TTC549 (cell line): Measurements from ENCODE around the gene ZFP37.
"Not testable (repeated sequence)": the region's sequence is repeated elsewhere in the genome, so short reads cannot be mapped to it uniquely, and the experiment has no call there.

Experiments
- FAIRE-seq: peaks from 2 replicates; lab custom pipeline; 2012; peaks lifted over from hg19 to GRCh38; lab: Jason Lieb, UNC

ZFP37 gene

DNA sequence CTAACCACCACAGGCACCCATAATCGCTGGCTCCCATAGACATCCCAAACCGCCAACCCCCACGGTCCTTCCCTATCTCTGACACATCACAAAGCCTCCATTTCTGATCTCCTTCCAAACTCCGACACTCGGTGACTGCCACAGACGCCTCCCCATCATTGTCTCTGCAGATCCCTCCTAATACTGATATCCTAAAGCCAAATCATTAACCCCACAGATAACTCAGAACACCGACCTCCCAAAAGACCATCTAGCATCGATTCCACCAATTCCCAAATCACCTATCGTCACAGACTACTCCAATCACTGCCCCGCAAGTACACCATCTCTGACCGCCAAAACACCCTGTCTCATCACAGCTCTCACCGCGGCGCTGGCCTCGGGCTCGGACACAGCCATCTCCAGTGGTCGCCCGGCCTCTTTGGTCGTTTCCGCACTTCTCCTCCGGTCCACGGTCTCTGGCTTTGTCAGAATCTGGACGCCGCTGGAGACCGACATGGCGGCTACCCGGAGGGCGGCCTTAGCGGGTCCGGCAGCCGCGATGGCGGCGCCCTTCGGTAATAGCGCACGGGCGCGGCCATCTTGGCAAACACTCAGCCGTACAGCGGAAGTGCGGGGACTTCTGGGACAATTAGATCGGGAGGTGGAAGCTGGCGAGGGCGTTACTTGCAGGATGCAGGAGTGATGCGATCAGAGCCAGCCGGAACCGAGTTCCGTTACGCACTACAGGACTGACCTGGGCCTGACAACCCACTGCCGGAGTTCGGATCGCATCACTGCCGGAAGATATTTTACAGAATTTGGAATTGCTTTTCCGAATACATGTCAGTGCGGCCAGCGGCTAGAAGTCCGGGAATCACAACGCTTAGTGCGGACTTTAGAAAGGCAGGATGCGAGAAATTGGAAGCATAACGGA is at the start of gene ZFP37:
Gene ZFP37 (minus strand): TSS at position 534 of the 916 bp plus-strand sequence. CDS start 36 bp downstream, at position 498.
- FAIRE-seq, result peak; percentile 57

DNA sequence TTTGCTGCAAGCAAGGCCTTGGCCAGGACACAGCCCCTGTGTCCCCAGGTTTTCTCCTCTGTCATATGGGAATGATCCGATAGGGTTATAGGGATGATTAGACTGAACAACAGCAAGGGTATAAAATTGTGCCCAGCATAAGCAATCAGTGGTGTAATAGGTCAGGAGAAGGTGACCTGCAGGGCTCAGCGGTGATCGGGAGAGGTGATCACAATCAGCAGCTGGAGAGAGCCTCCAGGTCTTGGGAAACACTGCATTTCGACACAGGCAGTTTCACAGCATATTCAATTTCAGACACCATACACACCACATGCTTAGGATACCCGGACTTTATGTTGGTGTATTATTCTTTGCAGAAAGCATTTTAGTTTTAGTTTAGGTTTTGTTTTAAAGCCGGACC is 48.8 kb upstream of the ZFP37 start:
- FAIRE-seq, result not testable (repeated sequence)

DNA sequence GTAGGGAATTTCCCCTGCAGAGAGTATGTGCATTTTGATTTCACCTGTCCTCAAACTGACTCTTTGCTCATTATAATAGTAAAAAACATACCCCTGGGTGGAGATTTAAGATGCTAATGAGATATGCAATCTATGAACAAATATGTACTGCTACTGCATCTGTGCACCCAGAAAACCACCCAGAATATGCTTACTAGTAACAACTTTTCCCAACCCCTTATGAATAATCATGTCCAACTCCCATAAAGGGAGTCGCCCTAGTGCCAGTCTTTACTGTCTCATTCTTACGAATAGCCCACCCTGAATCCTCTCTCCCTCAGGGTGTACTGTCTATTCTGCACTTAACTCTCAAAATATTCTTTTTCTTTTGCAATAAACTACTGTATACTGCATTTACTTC is 39.0 kb upstream of the ZFP37 start:
- FAIRE-seq, result no peak

- FAIRE-seq, result not testable (repeated sequence)
Observed at GRCh38 chr9:113089924-113090323, 33.4 kb upstream of the ZFP37 start.

DNA sequence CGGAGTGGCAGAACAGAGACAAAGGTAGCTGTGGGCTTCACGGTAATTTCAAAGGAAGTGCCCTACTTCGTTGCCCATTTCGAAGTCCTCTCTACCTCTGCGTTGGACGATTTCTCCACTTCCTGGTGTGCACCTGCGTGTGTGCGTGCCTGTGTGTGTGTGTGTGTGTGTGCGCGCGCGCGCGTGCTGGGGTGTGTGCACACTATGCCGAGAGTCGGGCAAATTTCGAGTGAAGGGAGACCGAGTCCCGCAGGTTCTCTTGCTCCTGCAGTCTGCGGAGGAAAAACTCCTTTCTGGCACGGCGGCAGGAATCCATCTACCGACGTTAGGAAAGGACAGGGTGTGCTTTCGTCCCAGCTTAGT is 32.6 kb upstream of the ZFP37 start:
- FAIRE-seq, result not testable (repeated sequence)

DNA sequence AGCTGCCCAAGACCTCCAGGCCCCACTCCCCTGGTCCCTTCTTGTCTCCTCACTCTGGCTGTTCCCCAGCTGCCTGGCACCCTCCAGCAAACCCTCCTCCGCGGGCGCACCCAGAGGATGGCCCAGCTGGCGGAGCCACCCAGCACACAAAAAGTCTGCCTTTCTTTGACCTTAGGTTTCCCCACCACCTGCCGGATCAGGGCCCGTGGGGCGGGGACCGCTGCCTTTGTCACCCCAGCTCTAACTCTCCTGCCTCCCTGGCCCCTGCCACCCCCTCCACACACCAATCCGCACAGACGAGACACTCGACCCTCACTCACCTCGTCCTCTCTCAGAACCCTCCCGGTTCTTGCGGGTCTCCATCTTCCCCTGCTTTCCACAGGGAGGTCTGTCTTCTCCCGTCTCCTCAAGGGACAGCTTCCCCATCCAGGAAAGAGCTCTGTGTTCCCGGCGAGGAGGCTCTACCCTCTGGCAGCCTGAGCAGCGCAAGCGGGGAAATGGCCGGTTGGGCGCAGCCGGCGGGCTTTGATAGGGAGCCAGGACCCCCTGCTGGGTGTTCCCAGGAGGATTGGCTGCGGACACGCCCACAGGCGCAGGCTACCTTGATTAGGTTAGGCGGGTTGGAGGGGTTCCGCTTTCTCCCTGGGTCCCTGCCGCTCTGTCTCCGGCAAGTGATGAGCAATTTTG is 32.1 kb upstream of the ZFP37 start:
- FAIRE-seq, result not testable (repeated sequence)

DNA sequence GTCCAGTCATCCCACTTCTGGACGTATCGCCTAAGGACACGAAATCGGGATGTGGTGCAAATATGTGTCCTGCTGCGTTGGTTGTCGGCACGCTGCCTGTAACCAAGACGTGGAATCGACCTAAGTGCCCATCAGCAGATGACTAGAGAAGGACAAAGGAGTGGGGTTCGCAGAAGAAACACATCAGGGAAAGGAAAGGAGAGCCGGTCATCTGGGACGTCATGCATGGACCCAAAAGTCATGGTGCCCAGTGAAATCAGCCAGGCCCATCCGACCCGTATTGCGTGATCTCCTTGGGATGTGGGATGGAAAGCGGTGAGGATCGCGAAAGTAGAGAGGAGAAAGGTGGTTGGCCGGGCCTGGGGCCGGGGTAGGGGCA is 6.4 kb upstream of the ZFP37 start:
- FAIRE-seq, result not testable (repeated sequence)

GRCh38 chr9:113062256-113062931 is 5.9 kb upstream of the ZFP37 start:
- not testable (repeated sequence) for FAIRE-seq

GRCh38 chr9:113061072-113061850 is 4.7 kb upstream of the ZFP37 start:
- not testable (repeated sequence) for FAIRE-seq

- not testable (repeated sequence) for FAIRE-seq
Observed at GRCh38 chr9:113059581-113060284, 3.2 kb upstream of the ZFP37 start.

DNA sequence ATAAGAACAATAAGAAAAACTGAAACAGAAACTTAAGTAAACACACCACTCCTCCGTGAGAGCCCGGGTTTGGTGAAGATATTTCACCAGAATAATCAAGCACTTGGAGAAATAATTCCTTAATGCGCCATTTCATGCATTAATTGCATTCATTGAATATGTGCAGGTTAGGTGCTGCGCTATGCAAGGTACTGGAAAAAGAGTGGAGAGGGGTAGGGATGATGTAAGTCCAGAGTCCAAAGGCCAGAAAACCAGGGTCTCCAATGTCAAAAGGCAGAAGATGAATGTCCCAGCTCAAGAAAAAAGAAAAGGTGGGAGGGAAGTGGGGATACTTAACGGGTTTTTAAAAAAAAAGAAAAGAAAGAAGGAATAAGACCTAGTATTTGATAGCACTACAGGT is 669 bp upstream of the ZFP37 start:
- FAIRE-seq, result no peak

- no peak for FAIRE-seq
Observed at GRCh38 chr9:113042884-113043657, 13.5 kb downstream of the ZFP37 start.

GRCh38 chr9:113026200-113026599 is 30.3 kb downstream of the ZFP37 start:
- FAIRE-seq, result no peak

DNA sequence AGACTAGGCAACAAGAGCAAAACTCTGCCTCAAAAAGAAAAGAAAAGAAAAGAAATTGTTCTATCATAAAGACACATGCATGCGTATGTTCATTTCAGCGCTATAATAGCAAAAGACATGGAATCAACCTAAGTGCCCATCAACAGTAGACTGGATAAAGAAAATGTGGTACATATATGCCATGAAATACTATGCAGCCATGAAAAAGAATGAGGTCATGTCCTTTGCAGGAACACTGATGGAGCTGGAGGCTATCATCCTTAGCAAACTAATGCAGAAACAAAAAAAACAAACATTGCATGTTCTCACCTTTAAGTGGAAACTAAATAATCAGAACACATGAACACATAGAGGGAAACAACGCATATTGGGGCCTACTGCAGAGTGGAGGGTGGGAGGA is 38.3 kb downstream of the ZFP37 start:
- FAIRE-seq, result no peak

GRCh38 chr9:113012492-113012891 is 44.0 kb downstream of the ZFP37 start:
- FAIRE-seq, result no peak

DNA sequence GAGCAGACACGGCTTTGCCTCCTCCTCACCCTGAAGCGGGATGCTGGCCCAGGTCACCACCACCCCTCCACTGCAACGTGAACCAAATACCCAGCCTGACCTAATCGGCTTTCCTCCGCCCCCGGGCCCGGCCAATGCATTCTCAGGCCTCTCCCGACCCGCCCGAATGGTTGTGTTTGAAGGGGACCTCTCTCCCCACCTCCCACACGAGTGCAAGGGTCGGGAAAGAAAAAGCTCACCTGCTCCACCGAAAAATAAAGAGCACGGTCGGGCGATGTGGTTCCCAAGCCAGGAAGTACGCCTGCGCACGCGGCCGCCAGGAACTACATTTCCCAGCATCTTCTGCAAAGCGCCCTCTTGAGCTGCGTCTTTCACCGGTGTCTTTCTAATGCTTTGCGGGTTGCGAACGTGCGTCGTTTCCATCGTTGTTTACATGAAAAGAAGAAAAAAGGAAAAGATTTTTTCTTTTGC is 44.6 kb downstream of the ZFP37 start, which contains the start of gene ZNF883:
Gene ZNF883 (minus strand): TSS at position 282 of the 471 bp plus-strand sequence.
- FAIRE-seq, result no peak

DNA sequence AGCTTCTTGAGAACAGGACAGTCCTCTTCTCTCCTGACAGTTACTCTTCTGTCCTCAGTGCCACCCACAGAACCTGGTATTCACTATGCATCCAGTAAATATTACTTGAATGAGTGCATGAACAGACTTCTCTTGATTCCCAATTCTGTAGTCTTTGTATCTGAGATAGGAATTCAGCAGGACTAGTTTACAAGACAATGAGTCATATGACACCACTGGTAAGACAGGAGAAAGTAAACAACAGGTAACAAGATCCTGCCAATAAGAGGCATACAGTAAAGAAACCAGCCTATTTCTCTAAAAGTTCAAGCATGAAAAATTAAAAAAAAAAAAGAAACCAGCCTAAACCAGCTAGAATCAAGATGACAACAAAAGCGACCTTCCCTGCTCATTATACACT is 50.7 kb downstream of the ZFP37 start:
- FAIRE-seq, result no peak

DNA sequence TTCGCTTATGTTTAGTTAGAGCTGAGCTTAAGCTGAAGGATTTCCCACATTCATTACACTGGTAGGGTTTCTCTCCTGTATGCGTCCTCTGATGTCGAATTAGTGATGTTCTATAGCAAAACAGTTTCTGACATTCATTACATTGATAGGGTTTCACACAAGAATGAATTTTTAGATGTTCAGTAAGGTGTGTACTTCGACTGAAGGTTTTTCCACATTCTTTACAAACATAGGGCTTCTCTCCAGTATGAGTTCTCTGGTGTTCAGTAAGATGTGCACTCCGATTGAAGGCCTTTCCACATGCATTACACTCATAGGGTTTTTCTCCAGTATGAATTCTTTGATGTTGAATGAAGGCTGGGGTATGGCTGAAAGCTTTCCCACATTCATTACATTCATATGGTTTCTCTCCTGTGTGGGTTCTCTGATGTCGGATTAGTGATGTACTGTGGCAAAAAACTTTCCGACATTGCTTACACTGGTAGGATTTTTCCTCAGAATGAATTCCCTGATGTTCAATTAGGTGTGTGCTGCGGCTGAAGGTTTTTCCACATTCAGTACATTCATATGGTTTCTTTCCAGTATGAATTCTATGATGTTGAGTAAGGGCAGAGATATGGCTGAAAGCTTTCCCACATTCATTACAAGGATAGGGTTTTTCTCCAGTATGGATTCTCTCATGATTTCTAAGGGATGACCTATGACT is 59.1 kb downstream of the ZFP37 start:
- FAIRE-seq, result no peak
